Measurements from ENCODE around the gene MACO1. TPM values are rescaled to one million over a fixed set of nuclear protein-coding genes. Genes with fewer than 3 reads are reported as not detected.

The MACO1 gene
- total RNA-seq, 4 donors from 2014 or later: 13.0 to 19.7 (median 16.3) TPM

DNA sequence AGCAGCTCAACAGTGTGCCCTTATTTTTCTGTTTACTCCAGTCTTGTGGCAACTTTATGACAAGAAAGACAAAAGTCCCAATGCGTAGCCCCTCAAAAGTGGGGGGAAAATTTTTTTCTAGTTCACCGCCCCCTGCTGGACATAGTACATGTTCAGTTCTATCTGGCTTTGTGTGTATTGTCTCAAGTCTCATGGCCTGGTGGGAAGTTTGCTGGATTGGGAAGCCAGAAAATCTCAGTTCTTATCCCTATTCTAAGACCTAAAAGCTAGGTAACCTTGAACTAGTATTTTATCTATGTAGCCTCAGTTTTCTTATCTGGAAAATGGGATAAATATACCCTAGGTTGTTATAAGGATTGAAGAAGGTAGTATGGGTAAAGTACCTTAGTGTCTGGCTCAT, 56.9 kb downstream of the MACO1 start:
- TF ChIP-seq, protein P1, sequence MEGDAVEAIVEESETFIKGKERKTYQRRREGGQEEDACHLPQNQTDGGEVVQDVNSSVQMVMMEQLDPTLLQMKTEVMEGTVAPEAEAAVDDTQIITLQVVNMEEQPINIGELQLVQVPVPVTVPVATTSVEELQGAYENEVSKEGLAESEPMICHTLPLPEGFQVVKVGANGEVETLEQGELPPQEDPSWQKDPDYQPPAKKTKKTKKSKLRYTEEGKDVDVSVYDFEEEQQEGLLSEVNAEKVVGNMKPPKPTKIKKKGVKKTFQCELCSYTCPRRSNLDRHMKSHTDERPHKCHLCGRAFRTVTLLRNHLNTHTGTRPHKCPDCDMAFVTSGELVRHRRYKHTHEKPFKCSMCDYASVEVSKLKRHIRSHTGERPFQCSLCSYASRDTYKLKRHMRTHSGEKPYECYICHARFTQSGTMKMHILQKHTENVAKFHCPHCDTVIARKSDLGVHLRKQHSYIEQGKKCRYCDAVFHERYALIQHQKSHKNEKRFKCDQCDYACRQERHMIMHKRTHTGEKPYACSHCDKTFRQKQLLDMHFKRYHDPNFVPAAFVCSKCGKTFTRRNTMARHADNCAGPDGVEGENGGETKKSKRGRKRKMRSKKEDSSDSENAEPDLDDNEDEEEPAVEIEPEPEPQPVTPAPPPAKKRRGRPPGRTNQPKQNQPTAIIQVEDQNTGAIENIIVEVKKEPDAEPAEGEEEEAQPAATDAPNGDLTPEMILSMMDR (IDR thresholded peaks at IDR 0.05; ENCODE audit: low read depth): no peak

DNA sequence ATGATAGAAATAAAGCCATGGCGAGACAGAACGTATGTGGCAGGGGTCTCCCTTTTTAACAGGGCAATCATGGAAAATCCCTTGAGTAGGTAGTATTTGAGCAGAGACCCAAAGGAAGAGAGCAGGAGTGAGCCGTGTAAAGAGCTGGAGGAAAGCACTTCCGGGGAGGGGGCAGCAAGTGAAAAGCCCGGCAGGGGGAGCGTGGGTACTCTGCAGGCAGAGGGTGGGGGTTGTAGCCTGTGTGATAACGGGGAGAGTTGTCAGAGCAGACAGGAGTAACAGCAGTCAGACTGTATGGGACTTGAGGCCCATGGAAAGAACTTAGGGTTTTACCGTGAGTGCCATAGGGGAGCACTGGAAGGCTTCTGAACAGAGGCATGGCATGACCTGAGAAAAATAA, 61.6 kb downstream of the MACO1 start:
- TF ChIP-seq, protein P1 (IDR thresholded peaks at IDR 0.05; ENCODE audit: low read depth): no peak

DNA sequence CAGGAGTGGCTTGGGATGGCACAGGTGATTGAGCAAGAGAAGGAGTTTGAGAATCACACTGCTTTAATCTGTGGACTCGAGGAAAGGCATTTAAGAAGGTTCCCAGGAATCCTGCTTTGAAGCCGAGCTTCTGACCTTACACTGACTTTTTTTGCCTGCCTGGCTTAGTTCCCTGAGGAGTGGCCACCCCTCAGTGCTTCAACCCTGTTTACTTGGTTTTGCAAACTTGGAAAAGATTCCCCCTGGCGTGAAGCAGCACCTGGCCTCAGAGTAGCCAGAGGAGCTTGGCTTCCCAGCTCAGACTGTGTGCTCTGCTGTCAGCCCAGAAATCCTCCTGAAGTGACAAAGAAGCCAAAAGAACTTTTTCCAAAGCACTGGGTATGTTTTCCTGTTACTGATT, 64.3 kb downstream of the MACO1 start:
- TF ChIP-seq, protein P1 (IDR thresholded peaks at IDR 0.05; ENCODE audit: low read depth): no peak

DNA sequence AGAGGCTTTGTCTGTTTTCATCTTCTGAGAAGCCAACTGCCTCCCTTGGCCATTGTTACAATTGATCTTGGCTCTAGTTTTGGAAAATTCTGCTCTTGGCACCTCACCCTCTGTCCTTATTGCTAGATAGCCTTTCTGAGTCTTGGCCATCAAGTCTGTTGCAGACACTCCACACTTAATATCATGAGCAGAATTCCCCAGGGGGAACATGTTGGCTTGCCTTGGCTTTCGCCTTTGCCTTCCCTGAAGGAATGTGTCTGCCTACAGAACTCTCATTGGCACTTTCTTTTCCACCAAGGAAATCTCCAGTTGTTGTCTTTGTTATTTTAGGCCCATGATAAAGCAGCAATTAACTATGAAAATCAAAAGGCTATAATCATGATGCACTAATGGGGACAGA, 70.0 kb downstream of the MACO1 start:
- TF ChIP-seq, protein P1 (IDR thresholded peaks at IDR 0.05; ENCODE audit: low read depth): no peak

DNA sequence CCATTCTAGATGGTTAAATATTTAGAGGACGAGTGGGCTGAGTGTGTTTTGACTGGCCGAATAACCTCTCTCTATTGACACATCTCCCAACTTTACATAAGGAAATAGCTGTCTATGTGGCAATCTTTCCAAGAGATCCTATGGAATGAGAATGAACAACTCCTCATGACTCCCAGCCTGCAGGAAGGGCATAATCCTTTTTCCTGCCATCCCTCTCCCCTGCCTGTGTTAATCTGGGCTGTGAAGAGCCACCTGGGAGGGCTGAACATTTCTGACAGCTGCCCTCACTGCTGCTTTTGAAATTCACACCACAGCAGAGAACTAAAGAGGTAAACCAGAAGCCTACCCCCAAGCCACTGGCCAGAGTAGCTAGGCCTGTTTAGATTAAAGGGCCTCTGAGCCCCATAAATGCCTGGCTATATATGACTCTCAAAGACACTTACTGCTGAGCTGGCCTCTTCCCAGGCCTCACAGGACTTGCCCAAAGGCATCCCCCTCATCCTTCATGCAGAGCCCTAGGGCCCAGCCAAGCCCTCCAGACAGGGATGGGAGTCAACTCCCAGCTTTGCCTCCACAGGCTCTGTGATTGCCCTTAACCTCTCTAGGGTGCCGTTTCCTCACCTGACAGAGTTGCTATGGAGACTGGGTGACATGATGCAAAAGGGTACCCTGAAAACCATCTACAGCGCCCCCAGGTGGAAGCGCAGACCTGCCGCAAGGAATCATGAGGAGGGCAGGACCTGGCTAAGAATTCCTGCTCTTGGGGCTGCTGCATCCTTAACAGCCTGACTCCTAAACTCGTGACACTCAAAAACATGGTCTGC, 70.8 kb downstream of the MACO1 start:
- TF ChIP-seq, protein P1 (IDR thresholded peaks at IDR 0.05; ENCODE audit: low read depth): no peak

DNA sequence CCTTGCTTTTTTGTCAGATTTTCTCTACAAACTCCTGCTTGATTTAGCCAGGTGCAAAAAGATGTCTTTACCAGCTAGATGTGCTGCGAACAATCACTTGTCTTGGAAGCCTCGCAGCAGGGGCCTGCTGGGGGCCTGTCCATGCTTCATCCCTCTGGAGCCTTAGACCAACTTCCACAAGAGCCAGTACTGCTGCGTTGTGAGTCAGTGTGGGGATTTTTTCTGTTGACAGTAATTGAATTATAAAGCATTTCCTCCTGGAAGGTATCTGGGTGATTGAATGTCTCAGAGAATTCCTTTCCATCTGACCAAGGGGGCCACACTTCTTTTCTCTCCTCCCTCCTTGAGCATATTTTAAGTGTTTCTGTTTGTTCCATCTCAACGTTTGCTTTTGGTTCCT, 72.3 kb downstream of the MACO1 start:
- TF ChIP-seq, protein P1 (IDR thresholded peaks at IDR 0.05; ENCODE audit: low read depth): no peak

DNA sequence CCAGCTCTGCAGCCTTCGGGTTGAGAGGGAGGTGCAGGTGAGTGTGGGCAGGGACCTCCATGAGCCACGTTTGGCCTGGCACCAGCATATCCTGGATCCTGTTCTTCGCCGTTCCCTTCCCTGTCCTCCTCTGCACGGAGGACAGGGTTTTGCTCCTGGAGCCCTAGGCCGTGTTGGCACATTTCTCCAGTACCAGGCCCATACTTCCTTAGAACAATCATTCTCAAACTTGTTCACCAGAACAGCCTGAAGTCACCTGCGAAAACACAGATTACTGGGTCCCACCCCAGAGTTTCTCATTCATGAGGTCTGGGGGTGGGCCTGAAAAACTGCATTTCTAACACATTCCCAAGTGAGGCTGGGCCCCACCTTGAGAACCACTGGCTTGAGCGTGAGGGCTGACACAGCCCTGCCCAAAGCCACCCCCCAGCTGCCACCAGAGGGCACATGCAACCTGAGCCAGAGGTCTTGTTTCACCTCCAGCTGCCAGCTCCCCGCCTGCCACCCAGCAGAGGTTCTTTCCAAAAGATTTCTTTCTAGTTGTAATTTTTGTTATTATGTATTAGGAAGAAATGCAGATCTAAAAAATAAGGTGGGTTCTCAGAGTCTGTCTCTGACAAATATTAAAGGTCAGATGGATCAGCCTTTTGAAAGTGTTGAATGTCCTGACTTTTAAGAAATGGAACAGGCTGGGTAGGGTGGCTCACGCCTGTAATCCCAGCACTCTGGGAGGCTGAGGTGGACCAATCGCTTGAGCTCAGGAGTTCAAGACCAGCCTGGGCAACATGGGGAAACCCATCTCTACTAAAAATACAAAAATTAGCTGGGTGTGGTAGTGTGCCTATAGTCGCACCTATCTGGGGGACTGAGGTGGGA, 73.1 kb downstream of the MACO1 start:
- TF ChIP-seq, protein P1 (IDR thresholded peaks at IDR 0.05; ENCODE audit: low read depth): no peak

Data from subcutaneous adipose tissue (tissue), 4 donors.